A673 (cell line): Measurements from ENCODE around the gene HM13.

ENCODE experiments used
- EZH2 ChIP-seq: fragments of 200-600 bp; sonication (generic); IDR thresholded peaks from 2 replicates; pipeline ENCODE4 v1.6.1; 2017; ENCODE audit warnings: borderline replicate concordance, low read depth, mild to moderate bottlenecking, mixed read lengths, antibody characterized with exemption, low read length; ENCODE audit not compliant: poor library complexity, severe bottlenecking
- TF ChIP-seq, protein P1 (sequence below): fragments of 300-800, 200-600 bp; sonication (generic); conservative IDR thresholded peaks from 2 replicates; pipeline ENCODE4 v1.5.1; 2017; ENCODE audit warnings: low read depth, mild to moderate bottlenecking, antibody characterized with exemption, low read length, moderate library complexity, mixed read lengths

- TF ChIP-seq, protein P1, sequence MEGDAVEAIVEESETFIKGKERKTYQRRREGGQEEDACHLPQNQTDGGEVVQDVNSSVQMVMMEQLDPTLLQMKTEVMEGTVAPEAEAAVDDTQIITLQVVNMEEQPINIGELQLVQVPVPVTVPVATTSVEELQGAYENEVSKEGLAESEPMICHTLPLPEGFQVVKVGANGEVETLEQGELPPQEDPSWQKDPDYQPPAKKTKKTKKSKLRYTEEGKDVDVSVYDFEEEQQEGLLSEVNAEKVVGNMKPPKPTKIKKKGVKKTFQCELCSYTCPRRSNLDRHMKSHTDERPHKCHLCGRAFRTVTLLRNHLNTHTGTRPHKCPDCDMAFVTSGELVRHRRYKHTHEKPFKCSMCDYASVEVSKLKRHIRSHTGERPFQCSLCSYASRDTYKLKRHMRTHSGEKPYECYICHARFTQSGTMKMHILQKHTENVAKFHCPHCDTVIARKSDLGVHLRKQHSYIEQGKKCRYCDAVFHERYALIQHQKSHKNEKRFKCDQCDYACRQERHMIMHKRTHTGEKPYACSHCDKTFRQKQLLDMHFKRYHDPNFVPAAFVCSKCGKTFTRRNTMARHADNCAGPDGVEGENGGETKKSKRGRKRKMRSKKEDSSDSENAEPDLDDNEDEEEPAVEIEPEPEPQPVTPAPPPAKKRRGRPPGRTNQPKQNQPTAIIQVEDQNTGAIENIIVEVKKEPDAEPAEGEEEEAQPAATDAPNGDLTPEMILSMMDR, result no peak
- TF ChIP-seq EZH2, result no peak
These were observed 48.0 kb downstream of the HM13 start for GRCh38 chr20:31562241-31562640.
